Right lobe of liver (tissue), 6 donors: ENCODE results near the gene SOX8. TPM values are rescaled to one million over a fixed set of nuclear protein-coding genes. Genes with fewer than 3 reads are reported as not detected.

ENCODE experiments used
- ATAC-seq, 4 donors: fragments of 200-7000 bp; cut with Tn5 transposase; one replicate each; pipeline ENCODE4 v1.9.1; 2020; ENCODE audit warnings: mild to moderate bottlenecking in 4 of 4, moderate library complexity in 4 of 4
- DNase-seq, 3 donors: peaks; one replicate each; pipeline ENCODE4 v3.0.0-alpha.2; 2020
- H3K27ac ChIP-seq, 3 donors: fragments of 200-600 bp; one replicate each; pipeline ENCODE4 v1.8.0; 2022
- H3K27me3 ChIP-seq, 2 donors: fragments of 200-600 bp; one replicate each; pipeline ENCODE4 v1.8.0; 2022
- H3K36me3 ChIP-seq, 4 donors: fragments of 200-600 bp; sonication (generic) in 1 of 4; one replicate each; pipeline versions ENCODE4 v1.5.1 to v1.8.0; 2017 to 2022; ENCODE audit warnings: control low read depth in 1 of 4
- H3K4me1 ChIP-seq, 4 donors: fragments of 200-600 bp; sonication (generic) in 1 of 4; one replicate each; pipeline versions ENCODE4 v1.5.1 to v1.8.0; 2017 to 2022; ENCODE audit warnings: control low read depth in 1 of 4
- H3K4me3 ChIP-seq, 3 donors: fragments of 200-600 bp; one replicate each; pipeline ENCODE4 v1.8.0; 2022
- H3K9me3 ChIP-seq, 4 donors: fragments of 200-600 bp; sonication (generic) in 1 of 4; one replicate each; pipeline versions ENCODE4 v1.5.1 to v1.8.0; 2017 to 2022; ENCODE audit warnings: control low read depth in 1 of 4
- CTCF ChIP-seq, 4 donors: fragments of 200-600 bp in 3 of 4; fragments of 450-650 bp in 1 of 4; IDR thresholded peaks; one replicate each; pipeline versions ENCODE4 v1.5.1 to v1.8.0; 2016 to 2022; ENCODE audit warnings: antibody characterized with exemption in 4 of 4, mild to moderate bottlenecking in 2 of 4
- POLR2A ChIP-seq: fragments of 450-650 bp; IDR thresholded peaks from one replicate; pipeline ENCODE4 v1.6.1; 2017; ENCODE audit warnings: antibody characterized with exemption, mild to moderate bottlenecking
- WGBS: methylation state at CpG from one replicate; pipeline ENCODE4 v1.1.6; 2018; ENCODE audit warnings: low coverage, low lambda C conversion rate; ENCODE audit not compliant: insufficient coverage; ENCODE audit errors: missing lambda C conversion rate; 5-methylcytosine and 5-hydroxymethylcytosine counted together
- intact Hi-C, 2 donors: fragments of 100-400 bp; cut with DNase I; formaldehyde crosslinking; loops; one replicate each; pipeline versions ENCODE4 v1.11.2 to v1.14.1; 2022
- total RNA-seq, 6 experiments: library from RNA; depleted of rRNA in 2 of 6; stranded (reverse); fragments of >200 nt in 2 of 6; fragmentation: NEBNext Ultra II Directional in 3 of 6; extraction: Animal tissue kit (Norgen Biotek cat#: 25700) in 3 of 6; gene quantifications; one replicate each; pipeline versions ENCODE4 v1.1.0 to v1.2.4, GENCODE V29; 2016 to 2023
- donor health status: DM: no; HTN: yes; CAD: no.
- donor health status: DM: no; HTN: no; CAD: no.
- donor health status: DM: no; HTN: no; CAD: no.
- donor health status: DM: no; HTN: yes; CAD: no.
- donor health status: DM: no; HTN: yes; CAD: no.

SOX8 gene
- total RNA-seq, 6 experiments from 2014 or later, result 0.07 to 0.13 (median 0.09) TPM; not detected in 3

GRCh38 chr16:1000608-1001007 is 19.0 kb downstream of the SOX8 start:
- no peak for TF ChIP-seq POLR2A
- TF ChIP-seq CTCF (IDR thresholded peaks at IDR 0.05), result no peak
- Histone ChIP-seq H3K27me3 (no peaks in the 10 kb centered on the region), H3K27ac (no peak overlapping the region), H3K36me3 (no peaks in the 10 kb centered on the region), H3K4me1 (no peaks in the 10 kb centered on the region), H3K4me3 (no peak overlapping the region), H3K9me3 (no peaks in the 10 kb centered on the region)
- DNase-seq (no peak), ATAC-seq (no peak)
- WGBS, result no CpG with 5 or more reads among the region's 17 CpGs
- intact Hi-C loops, result no loop called here

GRCh38 chr16:1001096-1001495 is 19.5 kb downstream of the SOX8 start:
- Histone ChIP-seq H3K9me3 (no peaks in the 10 kb centered on the region), H3K4me3 (no peak overlapping the region), H3K27ac (no peak overlapping the region), H3K27me3 (no peaks in the 10 kb centered on the region), H3K36me3 (no peaks in the 10 kb centered on the region), H3K4me1 (no peaks in the 10 kb centered on the region)
- intact Hi-C loops, result no loop called here
- DNase-seq, result no peak
- TF ChIP-seq CTCF (IDR thresholded peaks at IDR 0.05) (no peak), POLR2A (no peak)
- no peak for ATAC-seq
- WGBS, result no CpG with 5 or more reads among the region's 11 CpGs

GRCh38 chr16:1002399-1003166 is 21.0 kb downstream of the SOX8 start:
- Histone ChIP-seq H3K4me3 (no peak overlapping the region), H3K9me3 (no peaks in the 10 kb centered on the region), H3K27ac (no peak overlapping the region), H3K4me1 (no peaks in the 10 kb centered on the region), H3K27me3 (no peaks in the 10 kb centered on the region), H3K36me3 (no peaks in the 10 kb centered on the region)
- peak in 1 of 4 donors; percentile 48 for ATAC-seq
- DNase-seq, result no peak
- WGBS, result 82% methylated on average over 12 of the region's 46 CpGs
- TF ChIP-seq POLR2A (no peak), CTCF (IDR thresholded peaks at IDR 0.05) (no peak)
- intact Hi-C loops, result no loop called here

DNA sequence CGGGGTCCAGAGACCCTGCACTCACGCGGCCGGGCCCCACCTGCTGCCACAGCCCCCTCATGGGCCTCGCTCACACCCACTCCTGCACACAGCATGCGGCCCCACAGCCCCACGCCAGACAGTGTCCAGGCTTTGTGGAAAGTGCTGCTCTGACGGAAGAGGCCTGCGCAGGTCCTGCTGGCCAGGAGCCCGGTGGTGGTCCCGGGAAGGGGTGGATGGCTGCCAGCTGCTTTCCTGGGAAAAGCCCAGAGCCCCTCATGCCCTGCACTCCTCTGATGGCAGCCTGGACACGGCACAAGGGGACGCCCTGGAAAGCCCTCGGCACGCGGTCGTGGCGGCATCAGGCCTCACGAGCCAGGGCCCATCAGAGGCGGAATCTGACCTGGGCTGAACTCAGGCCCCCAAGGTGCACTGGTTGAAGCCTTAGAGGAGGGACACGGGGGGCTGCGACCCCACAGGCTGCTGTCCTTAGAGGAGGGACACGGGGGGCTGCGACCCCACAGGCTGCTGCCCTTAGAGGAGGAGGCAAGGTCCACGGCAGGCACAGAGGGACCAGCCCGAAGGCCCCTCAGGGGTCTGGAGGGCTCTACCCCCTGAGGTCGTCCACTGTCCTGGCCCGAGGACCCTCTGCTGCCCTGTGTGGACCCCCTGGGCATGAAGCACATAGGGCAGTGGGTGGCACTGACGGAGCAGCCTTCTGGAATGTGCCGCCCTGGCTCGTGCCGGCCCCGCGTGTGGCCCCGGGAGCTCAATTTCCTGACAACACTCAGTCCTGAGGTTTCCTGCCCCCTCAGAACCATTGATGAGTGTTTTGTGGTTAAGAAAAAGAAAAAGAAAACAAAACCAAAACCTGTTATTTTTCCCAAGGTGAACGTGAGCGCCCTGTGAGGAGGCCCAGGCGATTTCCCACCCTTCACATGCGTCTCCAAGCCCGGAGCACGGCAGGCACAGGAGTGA is 22.1 kb downstream of the SOX8 start:
- H3K27ac ChIP-seq, result no peak overlapping the region
- intact Hi-C loops, result no loop called here
- H3K36me3 ChIP-seq, result no peaks in the 10 kb centered on the region
- ATAC-seq (no peak), DNase-seq (no peak)
- H3K9me3 ChIP-seq, result no peaks in the 10 kb centered on the region
- TF ChIP-seq POLR2A (no peak), CTCF (IDR thresholded peaks at IDR 0.05) (no peak)
- no peaks in the 10 kb centered on the region for H3K4me1 ChIP-seq
- no peak overlapping the region for H3K4me3 ChIP-seq
- WGBS, result 45% methylated on average over 7 of the region's 41 CpGs
- H3K27me3 ChIP-seq, result no peaks in the 10 kb centered on the region
